ENCODE results near the gene WASL. TPM values are rescaled to one million over a fixed set of nuclear protein-coding genes. Genes with fewer than 3 reads are reported as not detected.
"Not testable (repeated sequence)": the region's sequence is repeated elsewhere in the genome, so short reads cannot be mapped to it uniquely, and the experiment has no call there.

The WASL gene
- polyA plus RNA-seq (2012; ENCODE audit: insufficient read depth, insufficient read length) = 1.7 TPM

- H3K4me3 ChIP-seq (ENCODE audit: low read length) = peak within 1 kb of the TSS; percentile 93
- peak; percentile 80 for DNase-seq (ENCODE audit: low read depth, low spot score)
Measured at GRCh38 chr7:123748734-123749536, at the start of gene WASL. TSS of gene WASL (minus strand) at chr7:123749003. CDS start at chr7:123748734, 269 bp downstream.

DNA sequence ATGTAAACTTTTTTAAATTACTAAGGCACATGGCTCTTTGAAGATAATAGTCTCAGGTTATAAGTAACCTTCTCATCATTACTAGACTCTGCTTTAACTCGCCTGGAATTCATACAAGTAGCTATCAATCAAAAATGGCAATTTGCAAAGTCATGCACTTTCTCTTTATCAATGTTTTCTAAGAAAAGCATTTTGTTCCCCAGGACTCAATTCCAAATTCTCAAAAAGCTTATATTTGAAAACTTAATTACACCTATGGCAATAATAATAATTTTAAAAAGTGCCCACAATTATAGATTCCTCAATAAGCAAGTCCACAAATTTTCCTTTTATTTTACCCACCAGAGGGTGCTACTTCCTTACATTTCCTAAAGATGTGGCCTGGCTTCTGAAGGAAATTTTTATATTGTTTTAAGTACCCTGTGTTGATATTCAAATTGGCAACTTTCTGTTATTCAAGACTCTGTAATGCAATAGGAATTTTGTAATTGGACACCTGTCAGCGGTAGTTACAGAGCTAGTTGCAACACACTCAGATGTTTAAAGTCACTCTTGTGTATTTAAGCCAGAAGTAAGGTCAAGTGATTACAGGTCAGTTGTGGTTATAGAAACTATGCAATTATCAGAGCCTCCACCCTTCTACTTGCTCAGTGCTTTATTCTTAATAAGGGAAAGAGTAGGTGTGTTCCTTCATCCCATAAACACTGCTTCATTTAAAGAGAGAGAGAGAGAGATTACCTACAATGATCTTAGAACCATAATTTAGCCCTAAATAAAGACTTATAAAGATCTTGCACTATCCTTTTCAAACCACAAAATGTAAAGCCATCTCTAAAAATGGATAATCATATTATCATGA, 49.1 kb upstream of the WASL start:
- H3K4me3 ChIP-seq (ENCODE audit: low read length) = no peak overlapping the region
- peak; percentile 10 for DNase-seq (ENCODE audit: low read depth, low spot score)

DNA sequence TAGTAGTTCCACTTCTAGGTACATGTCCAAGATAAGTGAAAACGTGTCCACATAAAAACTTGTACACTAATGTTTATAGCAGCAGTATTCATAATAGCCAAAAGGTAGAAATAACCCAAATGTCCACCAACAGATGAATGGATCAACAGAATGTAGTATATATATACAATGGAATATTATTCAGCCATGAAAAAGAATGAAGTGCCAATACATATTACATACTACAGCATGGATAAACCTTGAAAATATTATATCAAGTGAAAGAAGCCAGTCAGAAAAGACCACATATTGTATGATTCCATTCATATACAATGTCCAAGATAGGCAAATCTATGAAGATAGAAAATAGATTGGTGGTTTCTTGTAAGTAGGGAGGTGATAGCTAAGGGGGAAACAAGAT, 47.8 kb upstream of the WASL start:
- DNase-seq (ENCODE audit: low read depth, low spot score) = no peak

DNA sequence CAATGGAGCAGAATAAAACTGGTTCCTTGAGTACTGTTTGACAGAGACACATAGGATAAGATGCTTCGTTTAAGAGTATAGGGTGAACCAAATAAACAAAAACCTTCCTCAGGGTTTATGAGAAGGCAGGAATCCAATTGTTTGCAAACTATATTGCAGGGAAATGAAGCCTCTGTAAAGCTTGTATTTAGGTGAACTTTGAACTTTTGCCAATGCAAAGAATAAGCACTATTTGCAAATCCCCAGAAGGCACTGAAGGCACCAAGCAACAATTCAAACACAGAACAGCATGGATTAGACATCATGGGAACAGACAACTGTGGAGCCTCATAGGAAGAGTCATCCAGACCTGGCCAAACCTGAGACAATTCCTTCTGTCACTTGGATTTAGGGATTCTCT, 47.1 kb upstream of the WASL start:
- no peak overlapping the region for H3K4me3 ChIP-seq (ENCODE audit: low read length)
- no peak for DNase-seq (ENCODE audit: low read depth, low spot score)

More for the DNA sequence above, 47.8 kb upstream of the WASL start:
- no peak overlapping the region for H3K4me3 ChIP-seq (ENCODE audit: low read length)

GRCh38 chr7:123795116-123795515, 46.3 kb upstream of the WASL start:
- DNase-seq (ENCODE audit: low read depth, low spot score); H3K4me3 ChIP-seq (ENCODE audit: low read length): not testable (repeated sequence)

- H3K4me3 ChIP-seq (ENCODE audit: low read length) = no peak overlapping the region
- DNase-seq (ENCODE audit: low read depth, low spot score) = no peak
Measured at GRCh38 chr7:123792547-123792946, 43.7 kb upstream of the WASL start.

DNA sequence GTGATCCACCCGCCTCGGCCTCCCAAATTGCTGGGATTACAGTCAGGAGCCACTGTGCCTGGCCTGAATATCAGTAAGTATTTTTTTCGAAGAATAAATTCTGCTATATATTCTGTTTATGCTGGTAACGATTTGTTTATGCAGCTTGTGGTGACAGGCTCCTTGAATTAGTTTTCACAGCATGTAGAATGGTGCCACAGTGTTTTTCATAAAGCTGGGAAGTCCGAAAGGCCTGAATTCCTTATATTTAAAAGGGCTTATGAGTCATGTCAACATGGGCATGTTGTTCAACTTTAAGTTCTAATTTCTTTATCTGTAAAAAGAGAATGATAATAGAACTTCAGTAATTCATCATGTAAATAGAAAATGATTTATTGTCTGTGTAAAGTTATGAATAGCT, 42.2 kb upstream of the WASL start:
- H3K4me3 ChIP-seq (ENCODE audit: low read length) = no peak overlapping the region
- DNase-seq (ENCODE audit: low read depth, low spot score) = no peak

GRCh38 chr7:123789817-123790216, 41.0 kb upstream of the WASL start:
- DNase-seq (ENCODE audit: low read depth, low spot score) = no peak
- H3K4me3 ChIP-seq (ENCODE audit: low read length) = no peak overlapping the region

- H3K4me3 ChIP-seq (ENCODE audit: low read length) = no peak overlapping the region
- DNase-seq (ENCODE audit: low read depth, low spot score) = no peak
Measured at GRCh38 chr7:123789206-123789784, 40.5 kb upstream of the WASL start.

DNA sequence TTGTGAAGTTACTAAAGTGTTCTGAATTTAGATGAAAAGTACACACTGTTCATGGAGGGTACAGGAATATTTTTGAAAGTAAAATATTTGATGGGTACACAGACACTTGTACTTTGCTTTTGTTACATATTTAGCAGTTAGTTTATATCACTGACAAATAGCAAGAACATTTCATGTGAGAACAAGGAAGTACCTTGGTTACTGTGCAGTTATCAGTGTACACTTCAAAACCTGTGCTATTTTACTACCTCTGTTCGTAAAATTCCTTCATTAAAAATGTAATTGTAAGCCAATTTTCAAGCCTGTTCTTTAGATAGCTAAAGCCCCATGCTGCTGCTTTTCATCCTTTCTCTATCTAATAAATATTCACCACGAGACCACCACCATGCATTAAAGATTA, 39.8 kb upstream of the WASL start:
- no peak overlapping the region for H3K4me3 ChIP-seq (ENCODE audit: low read length)
- DNase-seq (ENCODE audit: low read depth, low spot score) = no peak

- no peak for DNase-seq (ENCODE audit: low read depth, low spot score)
Measured at GRCh38 chr7:123787220-123788007, 38.6 kb upstream of the WASL start.

GRCh38 chr7:123784263-123784662, 35.5 kb upstream of the WASL start:
- no peak for DNase-seq (ENCODE audit: low read depth, low spot score)
- no peak overlapping the region for H3K4me3 ChIP-seq (ENCODE audit: low read length)

More at GRCh38 chr7:123787220-123788007, 38.6 kb upstream of the WASL start:
- H3K4me3 ChIP-seq (ENCODE audit: low read length) = no peak overlapping the region

GRCh38 chr7:123783820-123784219, 35.0 kb upstream of the WASL start:
- H3K4me3 ChIP-seq (ENCODE audit: low read length) = no peak overlapping the region

DNA sequence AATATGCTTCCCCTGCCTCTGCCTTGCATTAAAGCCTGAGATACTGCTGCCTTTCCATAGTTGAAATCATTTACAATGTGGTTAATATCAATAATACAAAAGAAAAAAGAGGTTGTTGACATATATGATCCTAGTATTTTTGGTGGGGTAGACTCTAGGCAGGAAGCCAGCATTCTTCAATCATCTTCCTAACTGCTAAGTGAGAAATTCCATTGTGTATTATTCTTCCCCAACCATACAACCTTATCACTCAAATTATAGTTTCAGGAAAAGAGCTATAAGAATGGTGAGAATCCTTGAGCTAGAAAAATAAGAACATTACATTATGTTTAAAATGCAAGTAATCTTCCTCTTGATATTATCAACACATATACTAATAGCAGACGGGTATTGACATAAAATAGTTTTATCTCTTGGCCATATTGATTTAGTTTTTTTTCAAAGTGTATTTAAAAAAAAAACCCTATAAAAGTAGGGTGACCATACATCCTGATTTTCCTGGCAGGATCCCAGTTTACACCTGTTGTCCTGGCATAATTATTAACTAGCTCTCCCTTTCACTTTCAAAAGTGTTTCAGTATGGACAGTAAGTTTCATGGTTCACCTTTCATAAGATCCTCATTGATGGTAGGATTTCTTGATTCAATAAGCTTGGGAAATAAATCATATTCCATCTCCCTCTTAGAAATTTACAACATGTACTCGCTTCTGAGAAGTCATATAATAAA, 33.4 kb upstream of the WASL start:
- no peak overlapping the region for H3K4me3 ChIP-seq (ENCODE audit: low read length)
- no peak for DNase-seq (ENCODE audit: low read depth, low spot score)

More at GRCh38 chr7:123783820-123784219, 35.0 kb upstream of the WASL start:
- no peak for DNase-seq (ENCODE audit: low read depth, low spot score)

- DNase-seq (ENCODE audit: low read depth, low spot score); H3K4me3 ChIP-seq (ENCODE audit: low read length): not testable (repeated sequence)
Measured at GRCh38 chr7:123780472-123780871, 31.7 kb upstream of the WASL start.

GRCh38 chr7:123774496-123774895, 25.7 kb upstream of the WASL start:
- no peak for DNase-seq (ENCODE audit: low read depth, low spot score)
- H3K4me3 ChIP-seq (ENCODE audit: low read length) = no peak overlapping the region

GRCh38 chr7:123773481-123773880, 24.7 kb upstream of the WASL start:
- H3K4me3 ChIP-seq (ENCODE audit: low read length) = no peak overlapping the region
- no peak for DNase-seq (ENCODE audit: low read depth, low spot score)

- H3K4me3 ChIP-seq (ENCODE audit: low read length) = no peak overlapping the region
- no peak for DNase-seq (ENCODE audit: low read depth, low spot score)
Measured at GRCh38 chr7:123772652-123773051, 23.8 kb upstream of the WASL start.
